GM23338 (cell line): ENCODE data around the gene IL31. TPM values are rescaled to one million over a fixed set of nuclear protein-coding genes. Genes with fewer than 3 reads are reported as not detected.

Source experiments
- ATAC-seq: fragments of 200-7000 bp; cut with Tn5 transposase; 3 replicates; pipeline ENCODE4 v1.9.1; 2020
- DNase-seq: peaks from one replicate; pipeline ENCODE4 v3.0.0-alpha.2; 2015; ENCODE audit warnings: low spot score
- H2AFZ ChIP-seq: fragments of 200-600 bp; sonication (generic); 2 replicates; pipeline ENCODE4 v1.8.0; 2016; ENCODE audit warnings: antibody characterized with exemption, mild to moderate bottlenecking, moderate library complexity
- H3F3A ChIP-seq: fragments of 200-600 bp; sonication (generic); replicated peaks from 2 replicates; pipeline ENCODE4 v1.8.0; 2017; ENCODE audit warnings: antibody characterized with exemption, mixed run types, low read depth
- H3K27ac ChIP-seq: fragments of 200-600 bp; sonication (generic); 2 replicates; pipeline ENCODE4 v1.6.1; 2016; ENCODE audit warnings: low read depth
- H3K27me3 ChIP-seq: fragments of 200-600 bp; sonication (generic); 2 replicates; pipeline ENCODE4 v1.8.0; 2016; ENCODE audit warnings: mild to moderate bottlenecking, mixed run types, moderate library complexity; ENCODE audit not compliant: insufficient read depth
- H3K36me3 ChIP-seq: fragments of 200-600 bp; sonication (generic); 2 replicates; pipeline ENCODE4 v1.8.0; 2016; ENCODE audit warnings: mild to moderate bottlenecking; ENCODE audit not compliant: insufficient read depth
- H3K4me1 ChIP-seq: fragments of 200-600 bp; sonication (generic); 2 replicates; pipeline ENCODE4 v1.8.0; 2016; ENCODE audit warnings: mild to moderate bottlenecking, moderate library complexity; ENCODE audit not compliant: insufficient read depth
- H3K4me2 ChIP-seq: fragments of 200-600 bp; sonication (generic); 2 replicates; pipeline ENCODE4 v1.7.1; 2017; ENCODE audit warnings: mixed run types
- H3K4me3 ChIP-seq: fragments of 200-600 bp; sonication (generic); 2 replicates; pipeline ENCODE4 v1.6.1; 2016; ENCODE audit warnings: mixed run types
- H3K79me2 ChIP-seq: fragments of 200-600 bp; sonication (generic); replicated peaks from 2 replicates; pipeline ENCODE4 v1.8.0; 2017; ENCODE audit warnings: mild to moderate bottlenecking; ENCODE audit not compliant: insufficient read depth
- H3K9me2 ChIP-seq: fragments of 200-600 bp; sonication (generic); 2 replicates; pipeline ENCODE4 v1.8.0; 2017; ENCODE audit not compliant: insufficient read depth
- H4K20me1 ChIP-seq: fragments of 200-600 bp; sonication (generic); replicated peaks from 2 replicates; pipeline ENCODE4 v1.8.0; 2017; ENCODE audit warnings: mild to moderate bottlenecking; ENCODE audit not compliant: insufficient read depth
- H3K27ac Mint-ChIP-seq: 2 replicates; pipeline ENCODE4 v1.8.0; 2020; ENCODE audit warnings: inconsistent platforms, mild to moderate bottlenecking, moderate library complexity, mixed read lengths
- H3K27me3 Mint-ChIP-seq: 3 replicates; pipeline ENCODE4 v1.8.0; 2022; ENCODE audit warnings: low read depth, mild to moderate bottlenecking, moderate library complexity, mixed read lengths, inconsistent platforms; ENCODE audit not compliant: insufficient read depth, poor library complexity
- H3K36me3 Mint-ChIP-seq: 3 replicates; pipeline ENCODE4 v1.8.0; 2021; ENCODE audit warnings: low read depth, mild to moderate bottlenecking, inconsistent platforms, moderate library complexity, mixed read lengths
- H3K4me1 Mint-ChIP-seq: 3 replicates; pipeline ENCODE4 v1.8.0; 2020; ENCODE audit warnings: mild to moderate bottlenecking, inconsistent platforms, mixed read lengths
- H3K4me3 Mint-ChIP-seq: 3 replicates; pipeline ENCODE4 v1.8.0; 2021; ENCODE audit warnings: moderate library complexity, mild to moderate bottlenecking, inconsistent platforms, mixed read lengths
- H3K9me3 Mint-ChIP-seq: 3 replicates; pipeline ENCODE4 v1.8.0; 2020; ENCODE audit warnings: moderate library complexity, mild to moderate bottlenecking, inconsistent platforms, mixed read lengths
- CREB1 ChIP-seq: fragments of 250-450 bp; sonication (Bioruptor Pico); IDR thresholded peaks from 2 replicates; pipeline ENCODE4 v1.5.0; 2020; ENCODE audit warnings: low read depth, mild to moderate bottlenecking, moderate library complexity
- EZH2 ChIP-seq: fragments of 200-600 bp; sonication (generic); IDR thresholded peaks from one replicate; pipeline ENCODE4 v1.8.0; 2017; ENCODE audit warnings: antibody characterized with exemption, mild to moderate bottlenecking, low read depth; ENCODE audit not compliant: unreplicated experiment
- EZH2phosphoT487 ChIP-seq: fragments of 200-600 bp; sonication (generic); IDR thresholded peaks from one replicate; pipeline ENCODE4 v1.8.1; 2018; ENCODE audit warnings: antibody characterized with exemption; ENCODE audit not compliant: unreplicated experiment
- JUNB ChIP-seq: IDR thresholded peaks from one replicate; pipeline ENCODE4 v1.6.1; 2016; ENCODE audit warnings: antibody characterized with exemption; ENCODE audit not compliant: unreplicated experiment
- NANOG ChIP-seq: IDR thresholded peaks from 2 replicates; pipeline ENCODE4 v1.6.1; 2016; ENCODE audit warnings: antibody characterized with exemption, borderline replicate concordance
- POLR2AphosphoS5 ChIP-seq: IDR thresholded peaks from 2 replicates; pipeline ENCODE4 v1.6.1; 2016; ENCODE audit warnings: antibody characterized with exemption, low read depth
- STAT1 ChIP-seq: IDR thresholded peaks from one replicate; pipeline ENCODE4 v1.6.1; 2016; ENCODE audit warnings: antibody characterized with exemption; ENCODE audit not compliant: unreplicated experiment
- ZNF114 ChIP-seq: fragments of 250-450 bp; sonication (Bioruptor Pico); IDR thresholded peaks from 2 replicates; pipeline ENCODE4 v1.5.0; 2020; ENCODE audit warnings: mild to moderate bottlenecking, moderate library complexity
- polyA plus RNA-seq: library from polyadenylated mRNA; unstranded; fragments of >200 nt; fragmentation: Nextera tagmentation; extraction: Ambion mirVana; gene quantifications from 2 replicates; pipeline ENCODE4 v1.2.1, GENCODE V29; 2016
- total RNA-seq: library from RNA; depleted of rRNA; stranded (reverse); fragments of >200 nt; shearing (Covaris generic); gene quantifications from 2 replicates; pipeline ENCODE4 v1.2.3, GENCODE V29; 2014
- TF ChIP-seq, protein P1 (sequence below), 2 experiments: fragments of 200-600 bp in 1 of 2; sonication (generic) in 1 of 2; conservative IDR thresholded peaks; 2 replicates each; pipeline versions ENCODE4 v1.5.1 to v1.6.1; 2016 to 2017; ENCODE audit warnings: antibody characterized with exemption in 2 of 2, low read depth in 2 of 2, mild to moderate bottlenecking in 2 of 2, moderate library complexity in 1 of 2
- TF ChIP-seq, protein P2 (sequence below): IDR thresholded peaks from 2 replicates; pipeline ENCODE4 v1.6.1; 2016; ENCODE audit warnings: antibody characterized with exemption
- TF ChIP-seq, protein P3 (sequence below): IDR thresholded peaks from one replicate; pipeline ENCODE4 v1.6.1; 2018; ENCODE audit warnings: antibody characterized with exemption; ENCODE audit not compliant: unreplicated experiment
- TF ChIP-seq, protein P4 (sequence below): fragments of 250-450 bp; sonication (Bioruptor Pico); IDR thresholded peaks from 2 replicates; pipeline ENCODE4 v1.5.0; 2020; ENCODE audit warnings: mild to moderate bottlenecking, moderate library complexity

Gene IL31
- total and polyA plus RNA-seq, 2 experiments from 2014 or later: not detected

DNA sequence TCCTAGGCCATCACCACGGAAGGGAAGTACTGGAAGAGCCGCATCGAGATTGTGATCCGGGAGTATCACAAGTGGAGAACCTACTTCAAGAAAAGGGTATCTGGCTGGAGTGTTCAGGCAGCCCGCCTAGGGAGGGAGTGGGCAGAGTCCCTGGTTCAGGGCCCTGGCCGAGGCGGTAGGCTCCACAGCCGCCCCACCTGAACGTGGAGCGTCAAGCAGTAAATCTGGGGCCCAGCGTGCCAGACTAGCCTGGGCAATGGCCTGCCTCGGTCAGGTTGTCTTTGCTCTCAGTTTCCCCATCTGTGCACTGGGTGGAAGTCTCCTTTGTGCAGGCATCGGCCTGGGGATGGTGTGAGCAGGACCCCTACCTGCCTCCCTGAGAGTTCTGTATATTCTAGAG, 44.9 kb downstream of the IL31 start (continued):
- TF ChIP-seq EZH2: no peak
- no peak for TF ChIP-seq JUNB
- no peak for TF ChIP-seq POLR2AphosphoS5
- TF ChIP-seq, protein P1, sequence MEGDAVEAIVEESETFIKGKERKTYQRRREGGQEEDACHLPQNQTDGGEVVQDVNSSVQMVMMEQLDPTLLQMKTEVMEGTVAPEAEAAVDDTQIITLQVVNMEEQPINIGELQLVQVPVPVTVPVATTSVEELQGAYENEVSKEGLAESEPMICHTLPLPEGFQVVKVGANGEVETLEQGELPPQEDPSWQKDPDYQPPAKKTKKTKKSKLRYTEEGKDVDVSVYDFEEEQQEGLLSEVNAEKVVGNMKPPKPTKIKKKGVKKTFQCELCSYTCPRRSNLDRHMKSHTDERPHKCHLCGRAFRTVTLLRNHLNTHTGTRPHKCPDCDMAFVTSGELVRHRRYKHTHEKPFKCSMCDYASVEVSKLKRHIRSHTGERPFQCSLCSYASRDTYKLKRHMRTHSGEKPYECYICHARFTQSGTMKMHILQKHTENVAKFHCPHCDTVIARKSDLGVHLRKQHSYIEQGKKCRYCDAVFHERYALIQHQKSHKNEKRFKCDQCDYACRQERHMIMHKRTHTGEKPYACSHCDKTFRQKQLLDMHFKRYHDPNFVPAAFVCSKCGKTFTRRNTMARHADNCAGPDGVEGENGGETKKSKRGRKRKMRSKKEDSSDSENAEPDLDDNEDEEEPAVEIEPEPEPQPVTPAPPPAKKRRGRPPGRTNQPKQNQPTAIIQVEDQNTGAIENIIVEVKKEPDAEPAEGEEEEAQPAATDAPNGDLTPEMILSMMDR (conservative IDR thresholded peaks at IDR 0.05; ENCODE audit: low read depth in 2 of 2): no peak
- no peak for TF ChIP-seq NANOG
- TF ChIP-seq CREB1 (CRISPR knock-in tag): no peak
- TF ChIP-seq STAT1: no peak
- TF ChIP-seq ZNF114 (CRISPR knock-in tag): no peak
- TF ChIP-seq EZH2phosphoT487: no peak

DNA sequence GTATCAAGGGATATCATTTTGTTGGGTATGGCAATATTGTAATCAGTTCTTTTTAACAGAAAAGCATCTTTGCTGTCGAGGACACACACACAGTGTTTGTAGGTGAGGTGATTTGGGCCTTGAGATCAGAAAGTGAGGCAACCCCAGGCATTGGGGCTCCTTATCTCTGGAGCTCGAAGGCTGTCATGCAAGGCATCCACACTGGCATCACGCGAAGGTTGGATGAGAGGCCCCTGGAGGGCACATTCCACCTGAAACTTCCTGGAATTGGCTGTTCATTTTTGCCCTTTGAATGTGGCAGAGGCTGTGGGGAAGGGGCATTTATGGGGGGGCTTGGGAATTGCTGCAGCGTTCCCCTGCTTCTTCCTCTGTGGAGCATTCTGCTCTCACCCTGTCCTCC, 45.5 kb downstream of the IL31 start:
- DNase-seq (no peak), ATAC-seq (no peak)
- H3F3A ChIP-seq: peaks cover 6% of the 10 kb centered on the region; the same call in 1 of the 2 replicates
- Mint-ChIP-seq H3K4me3 (no peak overlapping the region), H3K27ac (no peak overlapping the region), H3K27me3 (peaks cover 12% of the 10 kb centered on the region), H3K4me1 (peaks cover 18% of the 10 kb centered on the region), H3K36me3 (peaks cover 16% of the 10 kb centered on the region; the same call in 2 of the 3 replicates), H3K9me3 (no peaks in the 10 kb centered on the region)
- H4K20me1 ChIP-seq: peaks cover 3% of the 10 kb centered on the region; the same call in 1 of the 2 replicates
- H3K79me2 ChIP-seq: peaks cover 19% of the 10 kb centered on the region; the same call in 1 of the 2 replicates
- no peak overlapping the region for H3K27ac ChIP-seq
- H3K4me3 ChIP-seq: no peak overlapping the region
- no peak overlapping the region for H3K4me2 ChIP-seq
- H3K9me2 ChIP-seq: no peaks in the 10 kb centered on the region
- no peaks in the 10 kb centered on the region for H3K36me3 ChIP-seq
- no peaks in the 10 kb centered on the region for H3K27me3 ChIP-seq
- H3K4me1 ChIP-seq: no peaks in the 10 kb centered on the region; the same call in 1 of the 2 replicates
- H2AFZ ChIP-seq: no peak overlapping the region
- TF ChIP-seq, protein P2, sequence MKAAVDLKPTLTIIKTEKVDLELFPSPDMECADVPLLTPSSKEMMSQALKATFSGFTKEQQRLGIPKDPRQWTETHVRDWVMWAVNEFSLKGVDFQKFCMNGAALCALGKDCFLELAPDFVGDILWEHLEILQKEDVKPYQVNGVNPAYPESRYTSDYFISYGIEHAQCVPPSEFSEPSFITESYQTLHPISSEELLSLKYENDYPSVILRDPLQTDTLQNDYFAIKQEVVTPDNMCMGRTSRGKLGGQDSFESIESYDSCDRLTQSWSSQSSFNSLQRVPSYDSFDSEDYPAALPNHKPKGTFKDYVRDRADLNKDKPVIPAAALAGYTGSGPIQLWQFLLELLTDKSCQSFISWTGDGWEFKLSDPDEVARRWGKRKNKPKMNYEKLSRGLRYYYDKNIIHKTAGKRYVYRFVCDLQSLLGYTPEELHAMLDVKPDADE: no peak
- no peak for TF ChIP-seq NANOG
- TF ChIP-seq, protein P3, sequence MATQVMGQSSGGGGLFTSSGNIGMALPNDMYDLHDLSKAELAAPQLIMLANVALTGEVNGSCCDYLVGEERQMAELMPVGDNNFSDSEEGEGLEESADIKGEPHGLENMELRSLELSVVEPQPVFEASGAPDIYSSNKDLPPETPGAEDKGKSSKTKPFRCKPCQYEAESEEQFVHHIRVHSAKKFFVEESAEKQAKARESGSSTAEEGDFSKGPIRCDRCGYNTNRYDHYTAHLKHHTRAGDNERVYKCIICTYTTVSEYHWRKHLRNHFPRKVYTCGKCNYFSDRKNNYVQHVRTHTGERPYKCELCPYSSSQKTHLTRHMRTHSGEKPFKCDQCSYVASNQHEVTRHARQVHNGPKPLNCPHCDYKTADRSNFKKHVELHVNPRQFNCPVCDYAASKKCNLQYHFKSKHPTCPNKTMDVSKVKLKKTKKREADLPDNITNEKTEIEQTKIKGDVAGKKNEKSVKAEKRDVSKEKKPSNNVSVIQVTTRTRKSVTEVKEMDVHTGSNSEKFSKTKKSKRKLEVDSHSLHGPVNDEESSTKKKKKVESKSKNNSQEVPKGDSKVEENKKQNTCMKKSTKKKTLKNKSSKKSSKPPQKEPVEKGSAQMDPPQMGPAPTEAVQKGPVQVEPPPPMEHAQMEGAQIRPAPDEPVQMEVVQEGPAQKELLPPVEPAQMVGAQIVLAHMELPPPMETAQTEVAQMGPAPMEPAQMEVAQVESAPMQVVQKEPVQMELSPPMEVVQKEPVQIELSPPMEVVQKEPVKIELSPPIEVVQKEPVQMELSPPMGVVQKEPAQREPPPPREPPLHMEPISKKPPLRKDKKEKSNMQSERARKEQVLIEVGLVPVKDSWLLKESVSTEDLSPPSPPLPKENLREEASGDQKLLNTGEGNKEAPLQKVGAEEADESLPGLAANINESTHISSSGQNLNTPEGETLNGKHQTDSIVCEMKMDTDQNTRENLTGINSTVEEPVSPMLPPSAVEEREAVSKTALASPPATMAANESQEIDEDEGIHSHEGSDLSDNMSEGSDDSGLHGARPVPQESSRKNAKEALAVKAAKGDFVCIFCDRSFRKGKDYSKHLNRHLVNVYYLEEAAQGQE: no peak
- TF ChIP-seq CREB1 (CRISPR knock-in tag): no peak
- no peak for TF ChIP-seq JUNB
- TF ChIP-seq, protein P4, sequence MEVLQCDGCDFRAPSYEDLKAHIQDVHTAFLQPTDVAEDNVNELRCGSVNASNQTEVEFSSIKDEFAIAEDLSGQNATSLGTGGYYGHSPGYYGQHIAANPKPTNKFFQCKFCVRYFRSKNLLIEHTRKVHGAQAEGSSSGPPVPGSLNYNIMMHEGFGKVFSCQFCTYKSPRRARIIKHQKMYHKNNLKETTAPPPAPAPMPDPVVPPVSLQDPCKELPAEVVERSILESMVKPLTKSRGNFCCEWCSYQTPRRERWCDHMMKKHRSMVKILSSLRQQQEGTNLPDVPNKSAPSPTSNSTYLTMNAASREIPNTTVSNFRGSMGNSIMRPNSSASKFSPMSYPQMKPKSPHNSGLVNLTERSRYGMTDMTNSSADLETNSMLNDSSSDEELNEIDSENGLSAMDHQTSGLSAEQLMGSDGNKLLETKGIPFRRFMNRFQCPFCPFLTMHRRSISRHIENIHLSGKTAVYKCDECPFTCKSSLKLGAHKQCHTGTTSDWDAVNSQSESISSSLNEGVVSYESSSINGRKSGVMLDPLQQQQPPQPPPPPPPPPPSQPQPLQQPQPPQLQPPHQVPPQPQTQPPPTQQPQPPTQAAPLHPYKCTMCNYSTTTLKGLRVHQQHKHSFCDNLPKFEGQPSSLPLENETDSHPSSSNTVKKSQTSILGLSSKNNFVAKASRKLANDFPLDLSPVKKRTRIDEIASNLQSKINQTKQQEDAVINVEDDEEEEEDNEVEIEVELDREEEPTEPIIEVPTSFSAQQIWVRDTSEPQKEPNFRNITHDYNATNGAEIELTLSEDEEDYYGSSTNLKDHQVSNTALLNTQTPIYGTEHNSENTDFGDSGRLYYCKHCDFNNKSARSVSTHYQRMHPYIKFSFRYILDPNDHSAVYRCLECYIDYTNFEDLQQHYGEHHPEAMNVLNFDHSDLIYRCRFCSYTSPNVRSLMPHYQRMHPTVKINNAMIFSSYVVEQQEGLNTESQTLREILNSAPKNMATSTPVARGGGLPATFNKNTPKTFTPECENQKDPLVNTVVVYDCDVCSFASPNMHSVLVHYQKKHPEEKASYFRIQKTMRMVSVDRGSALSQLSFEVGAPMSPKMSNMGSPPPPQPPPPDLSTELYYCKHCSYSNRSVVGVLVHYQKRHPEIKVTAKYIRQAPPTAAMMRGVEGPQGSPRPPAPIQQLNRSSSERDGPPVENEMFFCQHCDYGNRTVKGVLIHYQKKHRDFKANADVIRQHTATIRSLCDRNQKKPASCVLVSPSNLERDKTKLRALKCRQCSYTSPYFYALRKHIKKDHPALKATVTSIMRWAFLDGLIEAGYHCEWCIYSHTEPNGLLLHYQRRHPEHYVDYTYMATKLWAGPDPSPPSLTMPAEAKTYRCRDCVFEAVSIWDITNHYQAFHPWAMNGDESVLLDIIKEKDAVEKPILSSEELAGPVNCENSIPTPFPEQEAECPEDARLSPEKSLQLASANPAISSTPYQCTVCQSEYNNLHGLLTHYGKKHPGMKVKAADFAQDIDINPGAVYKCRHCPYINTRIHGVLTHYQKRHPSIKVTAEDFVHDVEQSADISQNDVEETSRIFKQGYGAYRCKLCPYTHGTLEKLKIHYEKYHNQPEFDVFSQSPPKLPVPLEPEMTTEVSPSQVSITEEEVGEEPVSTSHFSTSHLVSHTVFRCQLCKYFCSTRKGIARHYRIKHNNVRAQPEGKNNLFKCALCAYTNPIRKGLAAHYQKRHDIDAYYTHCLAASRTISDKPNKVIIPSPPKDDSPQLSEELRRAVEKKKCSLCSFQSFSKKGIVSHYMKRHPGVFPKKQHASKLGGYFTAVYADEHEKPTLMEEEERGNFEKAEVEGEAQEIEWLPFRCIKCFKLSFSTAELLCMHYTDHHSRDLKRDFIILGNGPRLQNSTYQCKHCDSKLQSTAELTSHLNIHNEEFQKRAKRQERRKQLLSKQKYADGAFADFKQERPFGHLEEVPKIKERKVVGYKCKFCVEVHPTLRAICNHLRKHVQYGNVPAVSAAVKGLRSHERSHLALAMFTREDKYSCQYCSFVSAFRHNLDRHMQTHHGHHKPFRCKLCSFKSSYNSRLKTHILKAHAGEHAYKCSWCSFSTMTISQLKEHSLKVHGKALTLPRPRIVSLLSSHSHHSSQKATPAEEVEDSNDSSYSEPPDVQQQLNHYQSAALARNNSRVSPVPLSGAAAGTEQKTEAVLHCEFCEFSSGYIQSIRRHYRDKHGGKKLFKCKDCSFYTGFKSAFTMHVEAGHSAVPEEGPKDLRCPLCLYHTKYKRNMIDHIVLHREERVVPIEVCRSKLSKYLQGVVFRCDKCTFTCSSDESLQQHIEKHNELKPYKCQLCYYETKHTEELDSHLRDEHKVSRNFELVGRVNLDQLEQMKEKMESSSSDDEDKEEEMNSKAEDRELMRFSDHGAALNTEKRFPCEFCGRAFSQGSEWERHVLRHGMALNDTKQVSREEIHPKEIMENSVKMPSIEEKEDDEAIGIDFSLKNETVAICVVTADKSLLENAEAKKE (CRISPR knock-in tag): no peak
